WTC11 (cell line): ENCODE data around the gene LCAT. TPM values are rescaled to one million over a fixed set of nuclear protein-coding genes. Genes with fewer than 3 reads are reported as not detected.

ENCODE experiments used
- ATAC-seq: fragments of 200-7000 bp; cut with Tn5 transposase; 2 replicates; pipeline ENCODE4 v1.10.0; 2021; ENCODE audit warnings: mild to moderate bottlenecking, moderate library complexity
- CTCF ChIA-PET: fragments of 300-600 bp; sonication (Branson Sonifier 250); formaldehyde crosslinking; loops from one replicate; lab custom pipeline; 2021; ENCODE audit warnings: antibody characterized with exemption; lab: Charles Lee
- POLR2A ChIA-PET: fragments of 350-600 bp; sonication (Branson Sonifier 250); formaldehyde crosslinking; loops from one replicate; lab custom pipeline; 2021; ENCODE audit warnings: antibody characterized with exemption; lab: Charles Lee
- DNase-seq: peaks from one replicate; pipeline ENCODE4 v3.0.0; 2021; ENCODE audit warnings: low spot score
- H3K27ac Mint-ChIP-seq: 2 replicates; pipeline ENCODE4 v1.8.0; 2021; ENCODE audit warnings: mixed read lengths
- H3K27me3 Mint-ChIP-seq: 2 replicates; pipeline ENCODE4 v1.8.0; 2021; ENCODE audit warnings: low read depth, mild to moderate bottlenecking, moderate library complexity, mixed read lengths
- H3K36me3 Mint-ChIP-seq: 2 replicates; pipeline ENCODE4 v1.8.0; 2021; ENCODE audit warnings: mixed read lengths
- H3K4me1 Mint-ChIP-seq: 2 replicates; pipeline ENCODE4 v1.8.0; 2022; ENCODE audit warnings: mixed read lengths
- H3K4me3 Mint-ChIP-seq: 2 replicates; pipeline ENCODE4 v1.8.0; 2021; ENCODE audit warnings: mild to moderate bottlenecking, moderate library complexity, mixed read lengths
- H3K9me3 Mint-ChIP-seq: 2 replicates; pipeline ENCODE4 v1.8.0; 2021; ENCODE audit warnings: mixed read lengths
- ARID4B ChIP-seq: sonication (generic); formaldehyde crosslinking; IDR thresholded peaks from 2 replicates; pipeline ENCODE4 v1.8.0; 2023; ENCODE audit warnings: missing genetic modification reagents, mild to moderate bottlenecking, borderline replicate concordance
- CREB1 ChIP-seq: sonication (generic); formaldehyde crosslinking; IDR thresholded peaks from 2 replicates; pipeline ENCODE4 v1.8.0; 2023; ENCODE audit warnings: mild to moderate bottlenecking, missing genetic modification reagents
- ERG ChIP-seq: fragments of 250-450 bp; sonication (Bioruptor Pico); IDR thresholded peaks from 2 replicates; pipeline ENCODE4 v1.8.0; 2021; ENCODE audit warnings: mild to moderate bottlenecking
- ETV6 ChIP-seq: sonication (generic); formaldehyde crosslinking; IDR thresholded peaks from 2 replicates; pipeline ENCODE4 v1.8.1; 2022; ENCODE audit warnings: mild to moderate bottlenecking, missing genetic modification reagents
- FOXK1 ChIP-seq: sonication (generic); formaldehyde crosslinking; IDR thresholded peaks from 2 replicates; pipeline ENCODE4 v1.8.0; 2022; ENCODE audit warnings: mild to moderate bottlenecking, moderate library complexity, missing genetic modification reagents
- HMGA2 ChIP-seq: fragments of 250-450 bp; sonication (Bioruptor Pico); IDR thresholded peaks from 2 replicates; pipeline ENCODE4 v1.4.0; 2021; ENCODE audit warnings: mild to moderate bottlenecking, moderate library complexity
- JAZF1 ChIP-seq: fragments of 250-450 bp; sonication (Bioruptor Pico); IDR thresholded peaks from 2 replicates; pipeline ENCODE4 v1.9.0; 2021; ENCODE audit warnings: moderate library complexity, mild to moderate bottlenecking, inconsistent platforms
- MXD4 ChIP-seq: fragments of 250-450 bp; sonication (Bioruptor Pico); IDR thresholded peaks from 2 replicates; pipeline ENCODE4 v1.8.0; 2021; ENCODE audit warnings: mild to moderate bottlenecking, moderate library complexity, borderline replicate concordance
- NFATC4 ChIP-seq: fragments of 250-450 bp; sonication (Bioruptor Pico); IDR thresholded peaks from 2 replicates; pipeline ENCODE4 v1.9.0; 2021; ENCODE audit warnings: mild to moderate bottlenecking
- OVOL2 ChIP-seq: fragments of 250-450 bp; sonication (Bioruptor Pico); IDR thresholded peaks from 2 replicates; pipeline ENCODE4 v1.9.0; 2021; ENCODE audit warnings: mild to moderate bottlenecking, borderline replicate concordance
- PREB ChIP-seq: sonication (generic); formaldehyde crosslinking; IDR thresholded peaks from 2 replicates; pipeline ENCODE4 v1.8.1; 2022; ENCODE audit warnings: mild to moderate bottlenecking, missing genetic modification reagents, moderate library complexity, borderline replicate concordance
- RELA ChIP-seq: sonication (generic); formaldehyde crosslinking; IDR thresholded peaks from 2 replicates; pipeline ENCODE4 v1.8.1; 2022; ENCODE audit warnings: missing genetic modification reagents, mild to moderate bottlenecking, borderline replicate concordance
- SMAD4 ChIP-seq: sonication (generic); formaldehyde crosslinking; IDR thresholded peaks from 2 replicates; pipeline ENCODE4 v1.8.0; 2022; ENCODE audit warnings: mild to moderate bottlenecking, missing genetic modification reagents
- STAT6 ChIP-seq: sonication (generic); formaldehyde crosslinking; conservative IDR thresholded peaks from 2 replicates; pipeline ENCODE4 v1.8.1; 2023; ENCODE audit warnings: mild to moderate bottlenecking, low read depth, missing genetic modification reagents, moderate library complexity
- TCF7 ChIP-seq: sonication (generic); formaldehyde crosslinking; IDR thresholded peaks from 2 replicates; pipeline ENCODE4 v1.8.0; 2022; ENCODE audit warnings: mild to moderate bottlenecking, low read depth, missing genetic modification reagents, moderate library complexity
- TEAD1 ChIP-seq: sonication (generic); formaldehyde crosslinking; IDR thresholded peaks from 2 replicates; pipeline ENCODE4 v1.8.0; 2022; ENCODE audit warnings: mild to moderate bottlenecking, missing genetic modification reagents
- ZNF138 ChIP-seq: sonication (generic); formaldehyde crosslinking; conservative IDR thresholded peaks from 2 replicates; pipeline ENCODE4 v1.8.1; 2022; ENCODE audit warnings: mild to moderate bottlenecking, moderate library complexity, missing genetic modification reagents
- ZNF263 ChIP-seq: sonication (generic); formaldehyde crosslinking; IDR thresholded peaks from 2 replicates; pipeline ENCODE4 v1.8.1; 2022; ENCODE audit warnings: low read depth, mild to moderate bottlenecking, moderate library complexity, missing genetic modification reagents
- ZNF416 ChIP-seq: fragments of 250-450 bp; sonication (Bioruptor Pico); IDR thresholded peaks from 2 replicates; pipeline ENCODE4 v1.9.0; 2021; ENCODE audit warnings: mild to moderate bottlenecking, inconsistent platforms
- ZNF425 ChIP-seq: fragments of 250-450 bp; sonication (Bioruptor Pico); conservative IDR thresholded peaks from 2 replicates; pipeline ENCODE4 v1.9.0; 2021; ENCODE audit warnings: mild to moderate bottlenecking
- total RNA-seq: library from RNA; stranded (reverse); gene quantifications from 3 replicates; pipeline ENCODE4 v1.2.3, GENCODE V29; 2021

Gene LCAT
- total RNA-seq, 1 experiment from 2014 or later: 38.3 TPM

- ATAC-seq: no peak
- TF ChIP-seq OVOL2 (CRISPR knock-in tag) (no peak), HMGA2 (no peak), TCF7 (no peak), ARID4B (no peak), CREB1 (CRISPR knock-in tag) (no peak)
- TF ChIP-seq, all 79 proteins: peak for 0
- H3K27me3 Mint-ChIP-seq: no peaks in the 10 kb centered on the region
- no peak for DNase-seq
- no peak overlapping the region for H3K27ac Mint-ChIP-seq
- peaks cover 45% of the 10 kb centered on the region for H3K36me3 Mint-ChIP-seq
- ChIA-PET POLR2A (no interaction called here), CTCF (interaction anchor here (1.4 to 1.5 kb wide), 2 partner anchors 21 to 290 kb away, joined by 3 to 8 read pairs; no protein-coding TSS in a partner anchor)
- H3K9me3 Mint-ChIP-seq: no peaks in the 10 kb centered on the region
- H3K4me3 Mint-ChIP-seq: no peak overlapping the region
- peaks cover 36% of the 10 kb centered on the region for H3K4me1 Mint-ChIP-seq
Measured at GRCh38 chr16:67963292-67963661, 19.4 kb upstream of the LCAT start.

- TF ChIP-seq JAZF1 (CRISPR knock-in tag) (no peak), ERG (CRISPR knock-in tag) (no peak), STAT6 (CRISPR knock-in tag) (no peak), RELA (CRISPR knock-in tag) (no peak), ZNF416 (CRISPR knock-in tag) (no peak), ETV6 (CRISPR knock-in tag) (no peak), ZNF263 (CRISPR knock-in tag) (no peak), OVOL2 (CRISPR knock-in tag) (no peak), FOXK1 (CRISPR knock-in tag) (no peak), ZNF138 (CRISPR knock-in tag) (no peak), NFATC4 (CRISPR knock-in tag) (no peak)
- Mint-ChIP-seq H3K9me3 (no peaks in the 10 kb centered on the region), H3K4me3 (no peak overlapping the region), H3K27ac (no peak overlapping the region; the same call in 1 of the 2 replicates), H3K36me3 (peaks cover 52% of the 10 kb centered on the region), H3K27me3 (no peaks in the 10 kb centered on the region), H3K4me1 (peaks cover 31% of the 10 kb centered on the region)
- ATAC-seq (no peak), DNase-seq (no peak)
- CTCF ChIA-PET: interaction anchor here (0.6 to 1.3 kb wide), 2 partner anchors 11 to 79 kb away, joined by 3 to 4 read pairs; no protein-coding TSS in a partner anchor
- POLR2A ChIA-PET: no interaction called here
Measured at GRCh38 chr16:67962135-67962534, 18.2 kb upstream of the LCAT start.

GRCh38 chr16:67961551-67961957, 17.6 kb upstream of the LCAT start:
- CTCF ChIA-PET: interaction anchor here (1.3 kb wide), 1 partner anchor 79 kb away, joined by 4 read pairs; no protein-coding TSS in a partner anchor
- POLR2A ChIA-PET: no interaction called here
- H3K4me1 Mint-ChIP-seq: peaks cover 25% of the 10 kb centered on the region
- no peaks in the 10 kb centered on the region for H3K9me3 Mint-ChIP-seq
- peaks cover 52% of the 10 kb centered on the region for H3K36me3 Mint-ChIP-seq
- DNase-seq (no peak), ATAC-seq (no peak)
- no peak overlapping the region for H3K4me3 Mint-ChIP-seq
- H3K27ac Mint-ChIP-seq: no peak overlapping the region
- H3K27me3 Mint-ChIP-seq: no peaks in the 10 kb centered on the region
- TF ChIP-seq TEAD1 (CRISPR knock-in tag): no peak
- no peak for TF ChIP-seq ZNF425
- no peak for TF ChIP-seq ETV6 (CRISPR knock-in tag)
- TF ChIP-seq MXD4 (CRISPR knock-in tag): no peak
- no peak for TF ChIP-seq FOXK1 (CRISPR knock-in tag)
- no peak for TF ChIP-seq SMAD4
- no peak for TF ChIP-seq PREB (CRISPR knock-in tag)
